HL-60 (cell line): ENCODE data around the gene MST1R.

Source experiments
- CTCF ChIP-seq: IDR thresholded peaks from one replicate; pipeline ENCODE4 v1.5.1; 2011; ENCODE audit warnings: low read length, control low read depth, inconsistent platforms; ENCODE audit not compliant: insufficient read depth
- POLR2AphosphoS5 ChIP-seq: IDR thresholded peaks from 2 replicates; pipeline ENCODE4 v1.6.1; 2012; ENCODE audit warnings: low read depth

GRCh38 chr3:49867871-49868321 is 35.8 kb downstream of the MST1R start:
- TF ChIP-seq CTCF (no peak), POLR2AphosphoS5 (no peak)
